NCI-H2171 (cell line): Measurements from ENCODE around the gene KRTAP12-4.
"Not testable (repeated sequence)": the region's sequence is repeated elsewhere in the genome, so short reads cannot be mapped to it uniquely, and the experiment has no call there.

ENCODE experiments used
- DNase-seq: peaks from one replicate; lab custom pipeline; 2025; lab: John Stamatoyannopoulos, UW

Gene KRTAP12-4

GRCh38 chr21:44686843-44687561 lies 32.5 kb upstream of the KRTAP12-4 start:
- no peak for DNase-seq

- no peak for DNase-seq
Observed at GRCh38 chr21:44686000-44686781, 31.7 kb upstream of the KRTAP12-4 start.

- DNase-seq, result not testable (repeated sequence)
Observed at GRCh38 chr21:44685050-44685449, 30.6 kb upstream of the KRTAP12-4 start.

GRCh38 chr21:44684483-44684882 lies 30.0 kb upstream of the KRTAP12-4 start:
- DNase-seq, result no peak

GRCh38 chr21:44684077-44684476 lies 29.6 kb upstream of the KRTAP12-4 start:
- DNase-seq, result no peak

GRCh38 chr21:44682580-44683151 lies 28.2 kb upstream of the KRTAP12-4 start:
- no peak for DNase-seq

GRCh38 chr21:44681861-44682579 lies 27.6 kb upstream of the KRTAP12-4 start, which contains the start of gene KRTAP12-1:
Gene KRTAP12-1 (minus strand): TSS chr21:44682163. CDS start chr21:44682123, 40 bp downstream.
- DNase-seq, result peak; percentile 93

- DNase-seq, result no peak
Observed at GRCh38 chr21:44681152-44681551, 26.7 kb upstream of the KRTAP12-4 start.

- no peak for DNase-seq
Observed at GRCh38 chr21:44677881-44678280, 23.4 kb upstream of the KRTAP12-4 start.

GRCh38 chr21:44671911-44672310 lies 17.5 kb upstream of the KRTAP12-4 start:
- no peak for DNase-seq

- no peak for DNase-seq
Observed at GRCh38 chr21:44670642-44671432, 16.4 kb upstream of the KRTAP12-4 start.

- no peak for DNase-seq
Observed at GRCh38 chr21:44667612-44668011, 13.2 kb upstream of the KRTAP12-4 start.

GRCh38 chr21:44666401-44667320 lies 12.2 kb upstream of the KRTAP12-4 start, which contains the start of gene KRTAP12-2:
Gene KRTAP12-2 (minus strand): TSS chr21:44666927. CDS start chr21:44666886, 41 bp downstream.
- DNase-seq, result no peak

GRCh38 chr21:44664691-44665090 lies 10.2 kb upstream of the KRTAP12-4 start:
- DNase-seq, result no peak

- DNase-seq, result not testable (repeated sequence)
Observed at GRCh38 chr21:44661567-44661966, 7.1 kb upstream of the KRTAP12-4 start.

- DNase-seq, result no peak
Observed at GRCh38 chr21:44658913-44659595, 4.6 kb upstream of the KRTAP12-4 start.

- no peak for DNase-seq
Observed at GRCh38 chr21:44658541-44658910, 4.1 kb upstream of the KRTAP12-4 start.

GRCh38 chr21:44657635-44658540 lies 3.4 kb upstream of the KRTAP12-4 start, which contains the start of gene KRTAP12-3:
Gene KRTAP12-3 (plus strand): TSS chr21:44657932. CDS start chr21:44657980, 48 bp downstream.
- DNase-seq, result no peak
